ENCODE measurements around the gene TFF1. TPM values are rescaled to one million over a fixed set of nuclear protein-coding genes. Genes with fewer than 3 reads are reported as not detected.

Gene TFF1
- total and polyA plus RNA-seq, 4 experiments from 2014 or later, result not detected

DNA sequence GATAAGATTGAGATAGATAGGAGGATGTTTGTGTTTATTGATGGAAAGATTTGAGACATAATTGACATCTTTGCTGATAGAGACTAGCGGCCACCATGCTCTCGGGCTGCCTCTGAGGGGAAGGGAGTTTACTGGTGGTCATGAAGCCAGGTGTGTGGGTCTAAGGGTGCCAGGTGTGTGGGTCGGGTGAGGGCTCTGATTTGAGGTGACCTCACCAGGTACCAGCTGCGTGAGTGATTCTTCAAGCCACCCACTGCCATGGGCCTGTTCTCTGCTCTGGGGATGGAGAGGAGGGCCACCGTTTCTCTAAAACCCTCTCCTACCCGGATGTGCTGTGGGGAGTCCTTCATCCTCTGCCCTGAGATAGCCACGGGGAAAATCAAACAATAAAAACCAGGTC, 40.5 kb upstream of the TFF1 start:
- POLR2A ChIA-PET (ENCODE audit: partially characterized antibody), result interaction anchor here (1.0 to 21.1 kb wide), 3 partner anchors 16 to 168 kb away, joined by 3 to 604 read pairs (median 3); no protein-coding TSS in a partner anchor
- CTCF ChIA-PET (ENCODE audit: partially characterized antibody), result no interaction called here
- intact Hi-C loops (cut with micrococcal nuclease), result loop anchor here (1.0 to 10.0 kb wide), 2 partner anchors 8 to 172 kb away; no protein-coding TSS in a partner anchor
- Mint-ChIP-seq H3K27me3 (no peaks in the 10 kb centered on the region), H3K9me3 (peaks cover 0 to 2% (median under 1%) of the 10 kb centered on the region in 8 donors), H3K4me3 (peak overlapping the region; percentile 87 to 97 (median 94)), H3K4me1 (peaks cover 35 to 72% (median 50%) of the 10 kb centered on the region in 4 donors), H3K27ac (peak overlapping the region; percentile 82 to 98 (median 96)), H3K36me3 (peaks cover 29 to 46% of the 10 kb centered on the region in 2 donors)
- peaks cover 71% of the 10 kb centered on the region for H3K4me1 ChIP-seq (ENCODE audit: insufficient read depth, low read length)
- DNase-seq, result peak in 1 of 5 donors; percentile 57
- H3K9me3 ChIP-seq (ENCODE audit: control insufficient read depth in 1 of 2, low read length in 2 of 2), result no peaks in the 10 kb centered on the region
- H3K36me3 ChIP-seq (ENCODE audit: insufficient read depth, low read length), result peaks cover 47% of the 10 kb centered on the region
- H3K27ac ChIP-seq (ENCODE audit: low read depth, low read length), result peak overlapping the region; percentile 89
- H3K27me3 ChIP-seq (ENCODE audit: insufficient read depth, low read length), result no peaks in the 10 kb centered on the region
- peak overlapping the region; percentile 70 to 87 for H3K4me3 ChIP-seq (ENCODE audit: low read length in 2 of 2)

DNA sequence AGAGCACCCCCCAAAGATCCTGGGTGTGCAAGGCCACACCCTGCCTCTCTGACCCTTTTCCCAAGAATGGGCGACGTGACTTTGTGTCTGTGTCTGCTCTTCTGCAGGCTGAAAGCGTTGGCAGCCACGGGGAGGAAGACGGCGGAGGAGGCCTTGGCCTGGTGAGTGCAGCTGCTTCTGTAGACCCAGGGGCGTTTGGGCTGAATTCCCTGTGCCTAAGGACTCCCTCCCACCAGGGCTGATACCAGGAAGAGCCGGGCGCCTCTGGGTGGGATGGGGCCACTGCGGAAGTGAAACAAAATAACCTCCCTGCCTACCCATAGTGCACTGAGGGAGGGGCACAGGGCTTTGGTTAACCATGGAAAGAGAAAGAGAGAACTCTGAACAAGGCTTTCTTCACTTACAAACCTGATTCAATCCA, 39.9 kb upstream of the TFF1 start:
- Histone ChIP-seq H3K27me3 (ENCODE audit: insufficient read depth, low read length) (no peaks in the 10 kb centered on the region), H3K36me3 (ENCODE audit: insufficient read depth, low read length) (peaks cover 40% of the 10 kb centered on the region), H3K9me3 (ENCODE audit: control insufficient read depth in 1 of 2, low read length in 2 of 2) (no peaks in the 10 kb centered on the region), H3K4me3 (ENCODE audit: low read length in 2 of 2) (peak overlapping the region; percentile 70 to 87), H3K4me1 (ENCODE audit: insufficient read depth, low read length) (peaks cover 71% of the 10 kb centered on the region), H3K27ac (ENCODE audit: low read depth, low read length) (peak overlapping the region; percentile 89)
- Mint-ChIP-seq H3K9me3 (peaks cover 0 to 8% (median 6%) of the 10 kb centered on the region in 8 donors), H3K36me3 (peaks cover 32 to 46% of the 10 kb centered on the region in 2 donors), H3K4me1 (peaks cover 41 to 79% (median 56%) of the 10 kb centered on the region in 4 donors), H3K4me3 (peak overlapping the region; percentile 87 to 97 (median 94)), H3K27ac (peak overlapping the region; percentile 82 to 98 (median 96)), H3K27me3 (no peaks in the 10 kb centered on the region)
- intact Hi-C loops (cut with micrococcal nuclease), result loop anchor here (1.0 to 10.0 kb wide), 2 partner anchors 9 to 171 kb away; no protein-coding TSS in a partner anchor
- POLR2A ChIA-PET (ENCODE audit: partially characterized antibody), result interaction anchor here (0.5 to 21.1 kb wide), 7 partner anchors 13 to 629 kb away, joined by 3 to 604 read pairs (median 4); no protein-coding TSS in a partner anchor
- DNase-seq, result peak; percentile 54 to 79 (median 64)
- CTCF ChIA-PET (ENCODE audit: partially characterized antibody), result no interaction called here

DNA sequence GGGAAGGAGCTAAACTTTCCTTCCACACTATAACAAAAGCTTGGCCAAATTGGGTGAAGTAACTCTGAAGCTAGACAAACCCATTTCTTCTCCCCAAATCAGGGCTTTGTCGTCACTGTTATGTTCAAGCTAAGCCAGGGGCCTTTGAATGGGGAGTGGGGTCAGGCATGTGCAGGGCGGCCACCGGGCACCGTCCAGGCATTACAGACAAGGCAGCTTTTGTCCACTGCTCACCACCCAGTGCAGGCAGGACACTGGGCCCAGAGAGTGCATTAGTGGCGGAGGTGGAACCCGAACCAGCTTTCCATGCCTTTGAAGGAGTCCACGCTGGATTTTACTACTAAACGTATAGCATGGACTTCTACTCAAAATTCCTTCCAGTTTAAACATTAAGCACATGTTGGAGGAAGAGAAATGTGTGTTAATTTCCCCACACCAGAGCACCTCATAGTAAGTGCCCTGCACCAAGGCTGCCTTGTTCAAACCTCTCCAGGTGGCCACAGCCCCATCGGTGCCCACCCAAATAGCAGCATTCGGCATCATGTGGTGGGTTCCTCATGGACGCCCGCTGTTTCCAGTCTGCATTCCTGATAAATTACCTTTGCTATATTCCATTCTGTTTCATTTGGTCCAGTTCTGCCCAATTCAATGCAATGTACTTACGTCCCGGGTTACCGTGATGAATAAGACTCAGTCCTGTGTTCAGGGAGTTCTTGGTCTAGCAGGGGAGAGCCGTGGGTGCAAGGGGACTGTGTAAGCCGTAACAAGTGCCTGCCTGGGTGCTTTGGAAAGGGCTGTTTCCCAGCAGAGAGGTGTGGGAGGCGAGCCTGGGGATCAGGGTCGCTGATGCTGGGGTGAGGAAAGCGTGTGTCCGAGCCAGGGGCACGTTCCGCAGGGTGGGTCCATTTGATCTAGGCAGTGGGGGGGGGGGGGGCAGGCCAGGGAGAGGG, 39.0 kb upstream of the TFF1 start:
- Mint-ChIP-seq H3K27me3 (no peaks in the 10 kb centered on the region), H3K4me3 (peak overlapping the region; percentile 87 to 97 (median 94)), H3K27ac (peak overlapping the region; percentile 82 to 98 (median 96)), H3K9me3 (peaks cover 0 to 8% (median 6%) of the 10 kb centered on the region in 8 donors), H3K36me3 (peaks cover 32 to 46% of the 10 kb centered on the region in 2 donors), H3K4me1 (peaks cover 45 to 86% (median 61%) of the 10 kb centered on the region in 4 donors)
- intact Hi-C loops (cut with micrococcal nuclease), result loop anchor here (1.0 to 10.0 kb wide), 2 partner anchors 10 to 171 kb away; no protein-coding TSS in a partner anchor
- Histone ChIP-seq H3K36me3 (ENCODE audit: insufficient read depth, low read length) (peaks cover 31% of the 10 kb centered on the region), H3K4me1 (ENCODE audit: insufficient read depth, low read length) (peaks cover 71% of the 10 kb centered on the region), H3K27ac (ENCODE audit: low read depth, low read length) (peak overlapping the region; percentile 89), H3K4me3 (ENCODE audit: low read length in 2 of 2) (peak overlapping the region; percentile 70 to 87), H3K9me3 (ENCODE audit: control insufficient read depth in 1 of 2, low read length in 2 of 2) (no peaks in the 10 kb centered on the region), H3K27me3 (ENCODE audit: insufficient read depth, low read length) (no peaks in the 10 kb centered on the region)
- ChIA-PET POLR2A (ENCODE audit: partially characterized antibody) (interaction anchor here (0.9 to 21.1 kb wide), 11 partner anchors 12 to 166 kb away, joined by 3 to 604 read pairs (median 13); no protein-coding TSS in a partner anchor), CTCF (ENCODE audit: partially characterized antibody) (interaction anchor here (0.7 to 3.6 kb wide), 13 partner anchors 9 to 109 kb away, joined by 3 to 27 read pairs (median 6); no protein-coding TSS in a partner anchor)
- no peak for DNase-seq

DNA sequence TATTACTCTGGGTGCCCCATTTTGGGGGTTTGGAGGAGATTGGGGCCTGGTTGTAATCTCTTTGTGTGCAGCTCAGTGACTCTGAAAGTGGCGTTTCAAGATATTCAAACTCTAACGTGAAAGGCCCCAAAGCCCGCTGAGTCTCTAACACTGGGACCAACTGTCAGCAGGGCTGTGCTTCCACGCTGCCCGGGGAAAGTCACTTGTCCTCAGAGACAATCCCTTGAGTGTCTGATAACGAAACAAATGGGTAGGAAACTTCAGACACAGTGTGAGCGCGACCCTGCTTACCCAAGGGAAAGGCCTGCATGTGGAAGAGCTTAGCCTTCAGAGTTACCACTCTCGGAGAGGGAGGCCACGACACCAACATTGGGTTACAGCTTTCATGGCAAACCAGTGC, 38.2 kb upstream of the TFF1 start:
- CTCF ChIA-PET (ENCODE audit: partially characterized antibody), result interaction anchor here (0.7 to 3.6 kb wide), 19 partner anchors 10 to 146 kb away, joined by 3 to 27 read pairs (median 4); no protein-coding TSS in a partner anchor
- no peak for DNase-seq
- H3K27ac Mint-ChIP-seq, result peak overlapping the region; percentile 82 to 98 (median 96)

DNA sequence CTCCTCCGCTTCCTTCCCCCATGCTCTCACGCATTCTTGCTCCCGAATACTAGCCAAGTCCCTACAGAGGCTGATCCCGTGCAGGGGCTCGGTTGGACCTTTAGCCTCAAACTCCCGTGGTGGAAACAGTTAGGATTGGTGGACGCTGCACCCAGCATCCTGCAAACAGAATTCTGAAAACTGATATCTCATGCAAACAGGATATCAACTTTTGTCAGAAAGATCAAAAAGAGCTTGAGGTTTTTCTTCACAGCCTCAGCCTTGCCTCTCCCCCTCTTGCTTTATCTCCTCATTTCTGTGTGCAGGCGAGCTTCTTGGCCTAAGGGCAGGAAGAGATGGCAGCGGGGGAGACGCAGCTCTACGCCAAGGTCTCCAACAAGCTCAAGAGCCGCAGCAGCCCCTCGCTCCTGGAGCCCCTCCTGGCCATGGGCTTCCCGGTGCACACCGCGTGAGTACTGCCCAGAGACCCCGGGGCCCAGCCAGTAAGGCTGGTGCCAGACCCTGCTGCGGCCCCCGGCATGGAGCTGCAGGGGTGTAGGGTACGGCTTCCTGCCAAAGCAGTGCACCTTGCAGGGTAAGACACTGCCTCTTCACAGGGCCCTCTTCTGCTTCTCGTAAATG, 37.4 kb upstream of the TFF1 start, which contains the start of gene UBASH3A:
UBASH3A (plus strand) TSS at position 292 of the 621 bp plus-strand sequence; CDS start at position 336, 44 bp downstream.
- H3K9me3 Mint-ChIP-seq, result peaks cover 0 to 8% (median 6%) of the 10 kb centered on the region in 8 donors
- peaks cover 23 to 33% of the 10 kb centered on the region in 2 donors for H3K36me3 Mint-ChIP-seq
- peaks cover 45 to 87% (median 59%) of the 10 kb centered on the region in 4 donors for H3K4me1 Mint-ChIP-seq
- POLR2A ChIA-PET (ENCODE audit: partially characterized antibody), result interaction anchor here (0.6 to 21.1 kb wide), 27 partner anchors 10 to 524 kb away, joined by 3 to 604 read pairs (median 5); no protein-coding TSS in a partner anchor
- peak within 1 kb of the TSS; percentile 87 to 97 (median 94) for H3K4me3 Mint-ChIP-seq
- intact Hi-C loops (cut with micrococcal nuclease), result loop anchor here (1.0 to 10.0 kb wide), 3 partner anchors 9 to 169 kb away; no protein-coding TSS in a partner anchor
- H3K27me3 ChIP-seq (ENCODE audit: insufficient read depth, low read length), result no peaks in the 10 kb centered on the region
- peaks cover 67% of the 10 kb centered on the region for H3K4me1 ChIP-seq (ENCODE audit: insufficient read depth, low read length)
- DNase-seq, result peak; percentile 74 to 81 (median 79)
- H3K36me3 ChIP-seq (ENCODE audit: insufficient read depth, low read length), result peaks cover 16% of the 10 kb centered on the region
- peak within 1 kb of the TSS; percentile 82 to 98 (median 97) for H3K27ac Mint-ChIP-seq
- CTCF ChIA-PET (ENCODE audit: partially characterized antibody), result interaction anchor here (1.0 to 3.6 kb wide), 18 partner anchors 10 to 145 kb away, joined by 3 to 27 read pairs (median 4); no protein-coding TSS in a partner anchor
- H3K27me3 Mint-ChIP-seq, result no peaks in the 10 kb centered on the region
- peak within 1 kb of the TSS; percentile 70 to 87 for H3K4me3 ChIP-seq (ENCODE audit: low read length in 2 of 2)
- H3K9me3 ChIP-seq (ENCODE audit: control insufficient read depth in 1 of 2, low read length in 2 of 2), result no peaks in the 10 kb centered on the region
- peak within 1 kb of the TSS; percentile 89 for H3K27ac ChIP-seq (ENCODE audit: low read depth, low read length)

More for the DNA sequence above, 38.2 kb upstream of the TFF1 start:
- POLR2A ChIA-PET (ENCODE audit: partially characterized antibody), result interaction anchor here (0.8 to 21.1 kb wide), 20 partner anchors 11 to 525 kb away, joined by 3 to 604 read pairs (median 5); no protein-coding TSS in a partner anchor
- Histone ChIP-seq H3K27ac (ENCODE audit: low read depth, low read length) (peak overlapping the region; percentile 89), H3K4me1 (ENCODE audit: insufficient read depth, low read length) (peaks cover 67% of the 10 kb centered on the region), H3K4me3 (ENCODE audit: low read length in 2 of 2) (peak overlapping the region; percentile 70 to 87), H3K9me3 (ENCODE audit: control insufficient read depth in 1 of 2, low read length in 2 of 2) (no peaks in the 10 kb centered on the region), H3K27me3 (ENCODE audit: insufficient read depth, low read length) (no peaks in the 10 kb centered on the region), H3K36me3 (ENCODE audit: insufficient read depth, low read length) (peaks cover 23% of the 10 kb centered on the region)
- H3K4me1 Mint-ChIP-seq, result peaks cover 45 to 86% (median 59%) of the 10 kb centered on the region in 4 donors
- H3K9me3 Mint-ChIP-seq, result peaks cover 0 to 8% (median 6%) of the 10 kb centered on the region in 8 donors
- no peaks in the 10 kb centered on the region for H3K27me3 Mint-ChIP-seq
- H3K4me3 Mint-ChIP-seq, result peak overlapping the region; percentile 87 to 97 (median 94)
- intact Hi-C loops (cut with micrococcal nuclease), result loop anchor here (1.0 to 10.0 kb wide), 2 partner anchors 21 to 170 kb away; no protein-coding TSS in a partner anchor
- peaks cover 28 to 40% of the 10 kb centered on the region in 2 donors for H3K36me3 Mint-ChIP-seq

DNA sequence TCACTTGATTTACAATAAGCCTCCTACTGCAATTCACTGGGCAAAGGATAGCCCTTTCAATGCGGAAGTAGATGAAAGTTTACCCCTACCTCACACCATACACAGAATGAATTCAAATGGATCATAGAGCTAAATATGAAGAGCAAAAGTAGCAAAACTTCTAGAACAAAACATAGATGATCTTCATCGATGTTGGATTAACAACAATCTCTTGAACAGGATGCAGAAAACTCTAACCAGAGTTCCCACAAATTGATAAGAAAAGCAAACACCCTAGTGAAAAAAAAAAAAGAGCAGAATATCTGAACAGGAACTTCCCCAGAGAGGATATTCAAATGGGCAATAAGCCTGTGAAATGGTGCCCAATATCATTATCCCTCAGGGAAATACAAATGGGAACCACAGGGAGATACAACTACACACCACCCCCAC, 35.5 kb upstream of the TFF1 start:
- Histone ChIP-seq H3K9me3 (ENCODE audit: control insufficient read depth in 1 of 2, low read length in 2 of 2) (no peaks in the 10 kb centered on the region), H3K4me3 (ENCODE audit: low read length in 2 of 2) (peak overlapping the region in 1 of 2 donors; percentile 1), H3K36me3 (ENCODE audit: insufficient read depth, low read length) (peaks cover 4% of the 10 kb centered on the region), H3K4me1 (ENCODE audit: insufficient read depth, low read length) (peaks cover 62% of the 10 kb centered on the region), H3K27ac (ENCODE audit: low read depth, low read length) (peak overlapping the region; percentile 44), H3K27me3 (ENCODE audit: insufficient read depth, low read length) (no peaks in the 10 kb centered on the region)
- H3K4me1 Mint-ChIP-seq, result peaks cover 46 to 86% (median 61%) of the 10 kb centered on the region in 4 donors
- intact Hi-C loops (cut with micrococcal nuclease), result loop anchor here (2.0 to 10.0 kb wide), 2 partner anchors 13 to 167 kb away; no protein-coding TSS in a partner anchor
- POLR2A ChIA-PET (ENCODE audit: partially characterized antibody), result interaction anchor here (0.6 to 21.1 kb wide), 6 partner anchors 8 to 169 kb away, joined by 3 to 604 read pairs (median 12); no protein-coding TSS in a partner anchor
- DNase-seq, result no peak
- no peaks in the 10 kb centered on the region for H3K27me3 Mint-ChIP-seq
- CTCF ChIA-PET (ENCODE audit: partially characterized antibody), result interaction anchor here (1.3 to 3.6 kb wide), 3 partner anchors 9 to 20 kb away, joined by 3 to 26 read pairs (median 4); no protein-coding TSS in a partner anchor
- H3K4me3 Mint-ChIP-seq, result peak overlapping the region; percentile 19 to 86 (median 50)
- peaks cover 0 to 8% (median 6%) of the 10 kb centered on the region in 8 donors for H3K9me3 Mint-ChIP-seq
- H3K36me3 Mint-ChIP-seq, result peaks cover 10 to 19% of the 10 kb centered on the region in 2 donors
- H3K27ac Mint-ChIP-seq, result peak overlapping the region; percentile 76 to 94 (median 89)

Measured in CD4-positive, alpha-beta memory T cell (primary cell).